Astrocyte (in vitro differentiated cells and primary cell): ENCODE data around the gene SOX13. TPM values are rescaled to one million over a fixed set of nuclear protein-coding genes. Genes with fewer than 3 reads are reported as not detected.
A peak's percentile ranks its signal among the peaks of the same experiment; 100 is the strongest.
"Not testable (repeated sequence)": the region's sequence is repeated elsewhere in the genome, so short reads cannot be mapped to it uniquely, and the experiment has no call there.

Source experiments
- DNase-seq: peaks from one replicate; pipeline ENCODE4 v3.0.0-alpha.2; 2010; ENCODE audit warnings: low read depth
- FAIRE-seq: peaks from 2 replicates; lab custom pipeline; 2011; peaks lifted over from hg19 to GRCh38; lab: Jason Lieb, UNC
- H2AFZ ChIP-seq: 2 replicates; pipeline ENCODE4 v1.6.0; 2012; ENCODE audit warnings: low read depth, low read length, inconsistent platforms
- H3K27ac ChIP-seq: 2 replicates; pipeline ENCODE4 v1.5.1; 2011; ENCODE audit warnings: low read depth, low read length, inconsistent platforms
- H3K27me3 ChIP-seq: 2 replicates; pipeline ENCODE4 v1.6.0; 2011; ENCODE audit warnings: low read length, inconsistent platforms; ENCODE audit not compliant: insufficient read depth
- H3K36me3 ChIP-seq: 2 replicates; pipeline ENCODE4 v1.5.1; 2011; ENCODE audit warnings: low read length, inconsistent platforms; ENCODE audit not compliant: insufficient read depth
- H3K4me1 ChIP-seq: 2 replicates; pipeline ENCODE4 v1.5.1; 2011; ENCODE audit warnings: low read length, inconsistent platforms; ENCODE audit not compliant: insufficient read depth
- H3K4me2 ChIP-seq: 2 replicates; pipeline ENCODE4 v1.6.0; 2012; ENCODE audit warnings: low read length, inconsistent platforms
- H3K4me3 ChIP-seq: 2 replicates; pipeline ENCODE4 v1.5.1; 2011; ENCODE audit warnings: low read depth, mild to moderate bottlenecking, low read length, inconsistent platforms; ENCODE audit not compliant: insufficient read depth
- H3K79me2 ChIP-seq: 2 replicates; pipeline ENCODE4 v1.6.0; 2012; ENCODE audit warnings: mild to moderate bottlenecking, low read length, inconsistent platforms; ENCODE audit not compliant: insufficient read depth
- H3K9ac ChIP-seq: 2 replicates; pipeline ENCODE4 v1.6.0; 2012; ENCODE audit warnings: mild to moderate bottlenecking, low read length, inconsistent platforms
- H3K9me3 ChIP-seq: 2 replicates; pipeline ENCODE4 v1.5.1; 2012; ENCODE audit warnings: low read depth, mild to moderate bottlenecking, low read length, inconsistent platforms; ENCODE audit not compliant: insufficient read depth
- H4K20me1 ChIP-seq: 2 replicates; pipeline ENCODE4 v1.6.0; 2012; ENCODE audit warnings: low read length, inconsistent platforms; ENCODE audit not compliant: insufficient read depth
- H3K27ac Mint-ChIP-seq: one replicate; pipeline ENCODE4 v1.8.0; 2021; ENCODE audit warnings: mild to moderate bottlenecking, mixed read lengths; ENCODE audit not compliant: unreplicated experiment
- H3K27me3 Mint-ChIP-seq: one replicate; pipeline ENCODE4 v1.8.0; 2021; ENCODE audit warnings: low read depth, mixed read lengths; ENCODE audit not compliant: unreplicated experiment
- H3K36me3 Mint-ChIP-seq: one replicate; pipeline ENCODE4 v1.8.0; 2021; ENCODE audit warnings: low read depth, mixed read lengths; ENCODE audit not compliant: unreplicated experiment
- H3K4me1 Mint-ChIP-seq: one replicate; pipeline ENCODE4 v1.8.0; 2021; ENCODE audit warnings: low read depth, mixed read lengths; ENCODE audit not compliant: unreplicated experiment
- H3K4me3 Mint-ChIP-seq: one replicate; pipeline ENCODE4 v1.8.0; 2021; ENCODE audit warnings: mild to moderate bottlenecking, moderate library complexity, mixed read lengths; ENCODE audit not compliant: unreplicated experiment
- H3K9me3 Mint-ChIP-seq: one replicate; pipeline ENCODE4 v1.8.0; 2021; ENCODE audit warnings: mild to moderate bottlenecking, mixed read lengths; ENCODE audit not compliant: unreplicated experiment
- CTCF ChIP-seq: IDR thresholded peaks from 2 replicates; pipeline ENCODE4 v1.5.1; 2011; ENCODE audit warnings: low read depth, mild to moderate bottlenecking, inconsistent platforms, low read length, moderate library complexity; ENCODE audit not compliant: insufficient read depth
- EZH2 ChIP-seq: IDR thresholded peaks from 2 replicates; pipeline ENCODE4 v1.6.1; 2012; ENCODE audit warnings: mild to moderate bottlenecking, low read length, inconsistent platforms; ENCODE audit not compliant: insufficient read depth
- total RNA-seq: library from RNA; stranded (reverse); gene quantifications from 2 replicates; pipeline ENCODE4 v1.2.1, GENCODE V29; 2021

SOX13 gene
- total RNA-seq, 1 donor from 2014 or later, result 12.4 TPM

DNA sequence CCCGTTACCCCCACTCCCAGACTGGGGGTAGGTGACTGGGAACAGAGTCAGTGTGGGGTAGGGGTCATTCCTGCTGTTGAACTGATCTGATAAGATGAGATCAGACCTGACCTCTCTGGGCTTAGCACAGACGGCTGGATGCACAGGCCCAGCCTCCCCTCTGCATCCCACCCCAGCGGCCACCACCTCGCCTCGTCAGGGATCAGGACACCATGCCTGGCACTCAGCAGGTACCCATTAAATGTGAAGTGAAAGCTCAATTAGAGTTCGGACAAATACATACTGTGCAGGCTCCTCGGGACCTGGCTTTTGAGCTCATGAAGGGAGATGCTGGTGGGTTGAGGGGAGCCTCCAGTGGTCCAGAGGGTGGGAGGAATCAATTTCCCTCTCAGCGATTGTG lies 15.7 kb downstream of the SOX13 start:
- no peak overlapping the region for H3K4me3 Mint-ChIP-seq
- peak overlapping the region; percentile 6 for H3K27ac Mint-ChIP-seq
- no peaks in the 10 kb centered on the region for H3K36me3 ChIP-seq
- no peaks in the 10 kb centered on the region for H3K4me1 ChIP-seq
- H3K79me2 ChIP-seq, result no peaks in the 10 kb centered on the region
- no peak for TF ChIP-seq CTCF
- TF ChIP-seq EZH2, result no peak
- no peaks in the 10 kb centered on the region for H3K27me3 Mint-ChIP-seq
- no peak overlapping the region for H3K4me2 ChIP-seq
- no peak overlapping the region for H3K9ac ChIP-seq
- no peak overlapping the region for H3K27ac ChIP-seq
- FAIRE-seq (no peak), DNase-seq (no peak)
- H3K27me3 ChIP-seq, result no peaks in the 10 kb centered on the region
- no peaks in the 10 kb centered on the region for H3K9me3 Mint-ChIP-seq
- H3K36me3 Mint-ChIP-seq, result peaks cover 4% of the 10 kb centered on the region
- peaks cover 1% of the 10 kb centered on the region for H3K4me1 Mint-ChIP-seq
- peaks cover 7% of the 10 kb centered on the region for H4K20me1 ChIP-seq
- no peaks in the 10 kb centered on the region for H3K9me3 ChIP-seq
- no peak overlapping the region for H2AFZ ChIP-seq
- no peak overlapping the region for H3K4me3 ChIP-seq

GRCh38 chr1:204089044-204089751 lies 16.3 kb downstream of the SOX13 start:
- H3K36me3 ChIP-seq, result no peaks in the 10 kb centered on the region
- H3K27me3 Mint-ChIP-seq, result no peaks in the 10 kb centered on the region
- FAIRE-seq, result no peak
- H3K27ac Mint-ChIP-seq, result peak overlapping the region; percentile 6
- no peak overlapping the region for H3K27ac ChIP-seq
- no peaks in the 10 kb centered on the region for H3K27me3 ChIP-seq
- no peak overlapping the region for H3K4me2 ChIP-seq
- no peaks in the 10 kb centered on the region for H3K79me2 ChIP-seq
- no peaks in the 10 kb centered on the region for H3K9me3 Mint-ChIP-seq
- no peak overlapping the region for H3K4me3 Mint-ChIP-seq
- H4K20me1 ChIP-seq, result peaks cover 7% of the 10 kb centered on the region
- no peak overlapping the region for H3K9ac ChIP-seq
- H3K36me3 Mint-ChIP-seq, result peaks cover 4% of the 10 kb centered on the region
- no peak for TF ChIP-seq EZH2
- no peak for TF ChIP-seq CTCF
- H2AFZ ChIP-seq, result no peak overlapping the region
- H3K4me1 Mint-ChIP-seq, result peaks cover 4% of the 10 kb centered on the region
- DNase-seq, result no peak
- H3K4me3 ChIP-seq, result no peak overlapping the region
- H3K4me1 ChIP-seq, result no peaks in the 10 kb centered on the region
- no peaks in the 10 kb centered on the region for H3K9me3 ChIP-seq

- H3K4me3 Mint-ChIP-seq, H3K9ac ChIP-seq, DNase-seq, H3K27me3 ChIP-seq, H3K9me3 ChIP-seq, H3K79me2 ChIP-seq, H3K27ac Mint-ChIP-seq, H3K4me1 ChIP-seq, H3K9me3 Mint-ChIP-seq, FAIRE-seq, H3K4me1 Mint-ChIP-seq, H3K36me3 Mint-ChIP-seq, H2AFZ ChIP-seq, H3K4me3 ChIP-seq, H3K4me2 ChIP-seq, H3K27ac ChIP-seq, H4K20me1 ChIP-seq, H3K36me3 ChIP-seq, H3K27me3 Mint-ChIP-seq: not testable (repeated sequence)
These were observed 17.2 kb downstream of the SOX13 start for GRCh38 chr1:204090132-204090531.
